Fibroblast of peridontal ligament (primary cell): ENCODE data around the gene ALK.

ENCODE experiments used
- DNase-seq: peaks from one replicate; pipeline ENCODE4 v3.0.0-alpha.2; 2010; ENCODE audit errors: extremely low read depth

Gene ALK

DNA sequence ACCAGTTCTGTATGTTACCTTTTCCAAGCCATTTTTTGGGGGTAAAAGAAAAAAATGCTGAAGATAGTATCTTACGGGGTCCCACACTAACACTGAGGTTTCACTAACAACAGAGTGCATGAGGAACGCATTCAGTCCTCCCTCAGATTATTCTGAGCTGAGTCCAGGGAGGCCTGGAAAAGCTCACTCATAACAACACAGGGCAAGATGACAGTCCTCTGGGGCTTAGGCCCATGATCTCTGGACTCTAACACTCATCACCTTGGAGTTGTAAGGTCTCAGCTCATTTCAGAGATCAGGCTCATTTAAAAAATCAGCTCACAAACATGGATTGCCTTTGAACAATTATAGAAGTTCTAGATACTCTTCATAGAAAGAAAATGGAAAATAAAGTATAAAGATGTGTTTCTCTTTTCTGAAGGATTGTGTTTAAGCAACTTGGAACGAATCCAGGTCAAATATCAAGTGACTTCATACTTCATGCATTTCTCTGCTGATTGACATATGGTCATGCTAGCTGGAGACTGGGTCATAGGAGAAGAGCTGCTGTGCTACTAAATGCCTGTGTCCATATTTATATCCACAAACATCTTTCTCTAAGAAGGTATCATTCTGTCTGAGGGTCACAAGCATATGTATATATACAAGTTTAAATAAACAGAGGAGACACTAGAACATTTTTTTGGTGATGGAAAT is 265.8 kb downstream of the ALK start:
- DNase-seq, result no peak

DNA sequence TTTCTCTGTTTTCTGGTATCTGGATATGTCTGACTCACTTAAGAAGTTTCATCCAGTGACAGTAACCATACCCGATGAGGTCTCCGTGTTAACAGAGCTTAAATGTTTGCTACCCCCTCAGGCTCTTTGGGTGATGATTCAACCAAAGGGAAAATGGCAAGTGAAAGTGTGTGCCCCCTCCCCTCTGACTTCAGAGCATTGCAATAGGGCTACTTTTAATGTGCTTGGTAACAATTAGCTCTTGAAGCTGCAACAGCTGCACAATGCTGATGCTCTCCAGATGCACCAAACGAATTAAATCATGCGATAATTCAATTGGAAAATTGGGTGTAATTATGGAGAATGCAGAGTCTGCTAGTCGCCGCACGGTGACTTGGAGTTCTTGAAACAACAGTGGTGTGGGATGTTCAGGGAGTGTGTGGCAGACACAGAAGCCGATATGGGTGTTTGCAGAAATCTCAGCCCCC is 270.7 kb downstream of the ALK start:
- peak; percentile 8 for DNase-seq

DNA sequence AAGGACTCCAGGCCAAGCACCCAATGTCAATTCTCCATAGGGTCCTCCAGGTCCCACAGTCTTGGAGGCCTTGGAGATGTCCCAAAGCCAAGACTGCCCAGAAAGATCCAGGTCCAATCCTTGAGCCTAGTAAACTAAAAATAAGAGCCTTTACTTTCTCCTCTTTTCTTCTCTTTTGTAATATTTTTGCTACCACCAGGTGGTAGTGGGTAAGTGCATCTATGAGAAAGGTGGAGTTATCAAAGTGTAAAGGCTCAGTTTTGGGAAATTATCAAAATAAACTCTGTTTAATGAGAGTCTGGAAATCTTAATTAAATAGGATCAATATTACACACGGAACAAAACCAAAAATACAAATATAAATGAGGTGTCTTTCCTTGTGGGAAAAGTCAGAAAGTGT is 276.4 kb downstream of the ALK start:
- no peak for DNase-seq

DNA sequence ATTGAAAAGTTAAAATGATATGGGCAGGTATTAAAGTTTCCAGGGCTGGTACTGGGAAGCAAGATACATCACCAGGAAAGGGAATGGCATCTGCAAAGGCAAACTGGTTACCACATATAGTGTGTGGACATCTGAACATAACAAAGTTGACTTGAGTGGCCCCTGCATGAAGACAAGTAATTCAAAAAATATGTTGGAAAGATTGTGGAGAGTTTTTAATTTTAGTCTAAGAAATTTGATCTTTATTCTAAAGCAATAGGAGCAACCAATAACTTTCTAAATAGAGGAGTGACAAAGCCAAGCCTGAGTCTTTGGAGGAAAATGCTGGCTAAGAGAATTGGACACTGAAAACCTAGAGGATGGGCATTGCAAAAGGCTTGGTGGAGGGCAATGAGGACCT is 278.2 kb downstream of the ALK start:
- peak; percentile 11 for DNase-seq

DNA sequence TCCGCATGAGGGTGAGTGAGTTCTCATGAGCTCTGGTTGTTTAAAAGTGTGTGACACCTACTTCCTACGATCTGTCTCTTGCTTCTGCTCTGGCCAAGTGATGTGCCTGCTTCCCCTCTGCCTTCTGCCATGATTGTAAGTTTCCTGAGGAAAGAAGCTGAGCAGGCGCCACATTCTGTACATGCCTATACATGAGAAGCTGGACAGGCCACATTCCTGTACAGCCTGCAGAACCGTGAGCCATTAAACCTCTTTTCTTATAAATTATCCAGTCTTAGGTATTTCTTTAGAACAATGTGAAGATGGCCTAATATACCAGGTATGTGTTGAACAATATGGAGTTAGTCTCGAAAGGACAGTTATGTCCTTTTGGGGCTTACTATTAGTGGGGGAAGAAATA is 281.0 kb downstream of the ALK start:
- no peak for DNase-seq

DNA sequence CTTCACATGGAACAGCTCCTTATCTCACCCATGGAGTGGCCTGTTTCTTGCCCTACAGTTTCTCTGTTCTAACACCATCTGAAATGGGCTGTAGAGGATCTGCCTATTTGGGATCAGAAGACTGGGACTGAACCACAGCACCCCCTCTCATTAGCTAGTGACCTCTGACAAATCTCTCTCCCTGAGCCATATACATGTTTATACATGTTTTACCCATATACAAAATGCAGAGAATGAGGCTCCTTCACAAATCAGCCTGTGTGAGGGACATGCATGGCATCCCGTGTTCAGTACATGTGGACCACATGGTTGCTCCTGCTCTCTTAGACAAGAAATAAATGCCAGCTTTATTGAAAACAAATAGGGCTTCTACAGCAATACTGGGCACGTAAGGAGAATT is 282.7 kb downstream of the ALK start:
- DNase-seq, result no peak

DNA sequence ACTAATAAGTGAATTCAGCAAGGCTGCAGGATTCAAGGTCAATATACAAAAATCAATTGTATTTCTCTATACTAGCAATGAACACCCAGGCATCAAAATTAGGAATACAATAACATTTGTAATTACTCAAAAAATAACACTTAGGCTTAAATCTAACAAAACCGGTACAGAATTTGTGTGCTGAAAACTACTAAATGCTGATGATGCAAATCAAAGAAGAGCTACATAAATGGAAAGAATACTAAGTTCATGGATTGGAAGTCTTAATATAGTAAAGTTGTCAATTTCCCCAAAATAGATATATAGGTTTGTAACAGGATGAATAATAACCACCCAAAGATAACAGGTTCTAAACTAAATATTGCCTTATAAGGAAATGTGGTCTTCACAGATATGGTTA is 286.5 kb downstream of the ALK start:
- DNase-seq, result no peak

DNA sequence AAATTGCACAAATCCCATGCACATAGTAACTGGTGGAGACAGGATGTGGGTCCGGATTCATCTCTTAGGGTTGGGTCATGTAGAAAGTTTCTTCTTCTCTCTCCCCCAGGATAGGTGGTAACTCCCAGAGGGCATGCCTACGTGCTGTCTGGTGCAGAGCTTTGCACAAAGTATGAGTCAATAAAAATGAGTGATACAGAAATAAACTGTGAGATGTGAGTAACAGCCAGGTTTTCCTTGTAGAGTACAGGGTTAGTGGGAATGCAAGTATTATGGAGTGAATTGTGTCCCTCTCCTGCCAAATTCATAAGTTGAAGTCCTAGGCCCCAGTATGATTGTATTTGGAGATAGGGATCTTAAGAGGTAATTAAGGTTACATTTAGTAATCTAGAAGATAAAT is 289.4 kb downstream of the ALK start:
- peak; percentile 20 for DNase-seq

DNA sequence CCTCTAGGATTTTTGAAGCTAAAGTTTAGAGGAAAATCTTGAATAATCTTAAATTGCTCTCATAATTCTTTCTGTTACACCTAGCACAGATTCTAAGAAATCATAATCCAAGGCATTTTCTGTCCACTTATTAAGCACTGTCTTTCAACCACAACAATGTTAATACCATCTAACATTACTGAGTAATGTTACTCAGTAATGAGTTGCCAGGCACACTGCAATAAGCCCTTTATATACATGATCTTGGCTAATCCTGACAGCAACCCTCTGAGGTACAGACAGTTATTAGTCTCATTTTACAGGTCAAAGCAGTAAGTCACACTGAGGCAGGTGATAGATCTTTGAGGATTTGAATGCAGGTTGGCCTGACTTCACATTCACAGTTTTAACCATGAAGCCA is 291.9 kb downstream of the ALK start:
- no peak for DNase-seq

DNA sequence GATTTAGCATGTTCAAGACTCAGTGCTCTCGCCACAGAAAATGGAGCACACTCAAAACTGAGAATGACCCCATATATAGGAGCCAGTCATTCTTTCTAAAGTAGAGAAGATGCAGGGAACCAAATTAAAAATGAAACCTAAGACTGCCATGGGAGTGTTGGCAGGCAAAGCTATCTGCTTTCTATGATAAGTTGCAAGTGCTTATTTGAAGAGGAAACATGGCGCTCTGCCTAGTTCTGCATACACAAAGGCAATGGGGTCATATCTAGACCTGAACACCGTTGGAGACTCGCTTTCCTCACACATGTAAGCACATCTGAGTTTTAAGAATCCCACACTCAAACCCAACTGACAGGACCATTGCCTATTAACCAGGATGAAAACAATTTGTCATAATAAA is 292.5 kb downstream of the ALK start:
- no peak for DNase-seq

DNA sequence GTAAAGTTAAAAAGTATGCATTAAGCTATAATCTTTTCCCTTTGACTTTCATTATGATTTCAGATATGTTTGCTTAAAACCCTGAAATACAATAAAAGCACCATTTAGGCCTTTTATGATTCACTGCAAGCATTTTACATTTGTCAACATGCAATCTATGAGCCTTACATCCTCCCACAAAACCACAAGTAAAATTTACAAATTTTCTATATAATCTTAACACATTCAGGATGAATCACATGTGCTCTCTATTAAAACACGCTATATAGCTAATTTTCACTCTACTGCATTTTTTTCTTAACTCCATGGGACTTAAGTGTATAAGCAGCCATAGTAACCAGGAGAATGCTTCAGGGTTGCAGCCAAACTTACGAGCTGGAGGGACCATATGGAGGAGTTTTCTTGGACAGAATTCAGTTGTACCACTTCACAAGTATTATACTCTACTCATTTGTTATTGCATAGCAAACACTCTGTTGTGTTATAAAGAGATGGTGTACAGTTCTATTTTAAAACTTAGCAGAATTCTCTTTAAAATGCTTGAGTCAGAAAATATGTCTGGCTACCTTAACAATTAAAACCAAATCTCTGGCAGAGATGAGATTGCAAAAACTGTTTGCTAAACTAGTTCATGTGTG is 293.2 kb downstream of the ALK start:
- DNase-seq, result no peak

DNA sequence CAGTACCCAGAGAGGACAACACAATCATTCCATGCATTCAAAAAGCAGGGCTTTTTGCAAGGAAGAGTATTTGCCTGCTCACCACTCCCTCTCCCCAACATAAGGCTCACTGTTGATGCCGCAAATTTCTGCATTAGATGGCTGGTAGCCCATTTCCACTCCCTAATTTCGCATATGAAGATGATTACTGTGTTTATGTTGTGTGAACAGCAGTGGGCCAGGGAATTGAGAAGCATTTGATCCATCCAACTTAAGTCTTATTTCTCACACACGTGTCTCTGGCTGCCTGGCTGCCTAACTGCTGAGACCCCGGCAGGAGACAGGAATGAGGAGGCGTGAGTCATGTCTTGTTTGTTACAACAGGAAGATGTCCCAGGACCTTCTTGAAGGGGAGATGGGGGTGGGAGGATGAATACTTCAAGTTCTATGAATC is 294.1 kb downstream of the ALK start:
- peak; percentile 32 for DNase-seq

DNA sequence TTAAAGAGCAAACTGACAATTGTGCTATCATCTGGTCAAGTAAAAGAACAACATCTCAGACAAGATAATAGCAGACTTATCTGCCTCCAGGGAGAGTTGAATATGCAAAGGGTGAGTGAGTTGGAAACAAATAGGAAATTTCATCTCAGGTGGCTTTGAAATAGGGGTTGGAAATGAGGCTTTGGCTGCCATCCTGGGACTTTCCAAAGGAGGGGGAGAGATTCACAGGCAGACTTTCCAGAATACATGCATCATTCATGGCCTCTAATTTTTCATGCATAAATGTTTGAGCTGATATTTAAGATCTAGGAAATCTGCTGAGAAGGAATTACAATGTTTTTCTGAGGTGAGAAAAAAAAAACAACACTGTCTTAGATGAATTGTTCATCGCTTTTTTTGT is 300.5 kb downstream of the ALK start:
- no peak for DNase-seq

DNA sequence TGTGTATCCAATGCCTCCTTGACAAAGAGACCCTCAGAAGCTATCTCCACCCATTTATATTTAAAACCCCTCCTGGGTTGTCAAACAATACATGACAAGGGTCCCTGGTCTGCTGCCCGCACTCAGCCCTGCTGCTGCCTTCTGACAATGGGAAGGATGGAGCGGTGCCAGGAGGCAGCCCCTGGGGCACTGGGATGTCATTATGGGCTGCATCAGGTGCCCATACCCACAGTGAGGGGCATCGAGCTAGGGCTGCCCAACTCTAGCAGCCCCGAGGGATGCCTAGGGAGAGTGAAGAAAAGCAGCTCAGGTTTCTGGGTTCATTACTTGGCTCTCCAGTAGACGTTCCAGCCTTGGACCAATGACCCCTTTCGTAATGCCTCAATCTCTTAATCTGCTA is 301.7 kb downstream of the ALK start:
- no peak for DNase-seq

DNA sequence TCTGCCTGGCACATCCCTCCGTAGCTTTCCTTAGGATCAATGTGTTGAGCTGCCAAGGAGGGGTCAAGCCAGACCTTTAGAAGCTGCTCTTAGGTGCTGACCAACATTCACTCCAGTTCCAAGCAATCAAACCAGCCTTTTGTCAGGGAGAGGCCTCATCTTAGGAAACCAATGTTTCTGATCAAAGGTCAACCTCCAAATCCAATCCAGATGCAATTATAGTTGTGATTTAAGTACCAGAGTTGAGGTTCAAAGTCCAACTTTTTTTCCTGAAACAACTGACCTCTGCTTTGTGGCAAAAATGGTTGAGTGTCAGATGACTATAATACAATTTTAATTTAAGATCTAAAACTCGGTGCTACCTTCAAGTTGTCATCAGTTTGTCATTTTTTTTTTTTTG is 303.4 kb downstream of the ALK start:
- DNase-seq, result no peak

DNA sequence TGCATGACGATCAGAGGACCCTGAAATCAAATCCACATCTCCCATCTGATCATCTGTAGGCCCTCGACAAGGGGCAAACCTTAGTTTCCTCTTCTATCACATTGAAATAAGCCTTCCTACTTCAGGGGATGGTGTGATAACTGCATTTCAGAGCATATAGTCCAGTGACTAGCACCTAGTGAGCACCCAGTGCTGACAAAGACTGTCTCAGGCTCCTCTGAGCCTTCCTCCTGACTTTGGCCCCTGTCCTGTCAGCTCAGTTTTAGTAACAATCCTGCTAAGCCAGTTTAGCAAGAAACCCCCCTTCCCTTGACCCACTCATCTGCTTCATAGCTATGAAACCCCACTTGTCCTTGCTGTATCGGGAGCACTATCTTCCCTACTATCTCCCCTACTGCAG is 304.0 kb downstream of the ALK start:
- DNase-seq, result no peak

DNA sequence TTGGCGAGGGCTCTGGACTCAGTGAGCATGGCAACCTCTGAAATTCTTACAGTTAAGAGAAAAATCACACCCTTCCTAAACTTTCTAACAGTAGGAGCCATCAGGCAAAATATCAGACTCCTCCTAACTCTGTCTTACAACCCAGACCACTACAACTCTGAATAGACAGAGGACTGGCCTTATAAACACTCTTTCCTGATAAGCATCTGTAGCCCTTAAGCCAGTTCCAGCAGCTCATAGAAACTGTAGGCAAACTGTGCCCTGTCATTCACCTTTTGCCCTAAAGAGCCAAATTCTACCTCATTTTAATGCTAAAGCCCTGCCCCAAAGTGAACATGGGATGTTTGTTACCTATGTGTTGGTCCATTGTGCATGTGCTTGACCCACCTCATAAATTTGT is 304.8 kb downstream of the ALK start:
- DNase-seq, result no peak

DNA sequence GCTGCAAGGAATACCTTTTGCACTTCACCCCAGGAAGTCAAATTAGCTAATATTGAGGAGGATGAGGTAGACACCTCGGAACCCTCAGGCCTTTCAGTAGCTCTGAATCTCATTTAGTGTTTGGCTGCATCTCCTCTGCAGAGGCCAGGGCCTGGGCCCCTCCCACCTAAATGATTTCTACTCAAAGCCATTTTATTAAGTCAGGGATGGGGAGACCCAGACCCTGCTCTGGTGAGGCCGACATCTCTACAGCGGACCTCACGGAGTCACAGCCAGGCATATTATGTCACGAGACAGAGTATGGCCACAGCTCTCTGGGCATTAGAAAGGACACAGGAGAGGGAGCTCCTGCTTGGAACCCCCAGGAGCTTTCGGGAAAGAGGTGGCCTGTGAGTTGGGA is 305.5 kb downstream of the ALK start:
- no peak for DNase-seq

DNA sequence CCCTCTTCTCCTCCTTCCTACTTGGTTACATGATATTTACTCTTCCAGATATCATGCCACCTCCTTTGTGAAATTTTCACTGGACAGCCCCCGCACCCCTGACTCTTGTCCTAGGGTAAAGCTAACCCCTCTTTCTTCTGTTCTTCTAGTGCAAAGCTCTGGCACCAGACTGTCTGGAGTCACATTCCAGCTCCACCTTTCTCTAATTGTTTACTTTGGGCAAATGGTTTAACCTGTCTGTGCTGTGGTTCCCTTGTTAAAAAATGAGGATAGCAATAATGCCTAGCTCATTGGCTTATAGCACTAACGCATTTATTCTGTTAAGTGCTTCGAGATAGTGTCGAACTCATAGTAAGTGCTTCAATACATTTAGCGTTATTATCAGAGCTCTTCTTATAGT is 306.2 kb downstream of the ALK start:
- DNase-seq, result no peak

DNA sequence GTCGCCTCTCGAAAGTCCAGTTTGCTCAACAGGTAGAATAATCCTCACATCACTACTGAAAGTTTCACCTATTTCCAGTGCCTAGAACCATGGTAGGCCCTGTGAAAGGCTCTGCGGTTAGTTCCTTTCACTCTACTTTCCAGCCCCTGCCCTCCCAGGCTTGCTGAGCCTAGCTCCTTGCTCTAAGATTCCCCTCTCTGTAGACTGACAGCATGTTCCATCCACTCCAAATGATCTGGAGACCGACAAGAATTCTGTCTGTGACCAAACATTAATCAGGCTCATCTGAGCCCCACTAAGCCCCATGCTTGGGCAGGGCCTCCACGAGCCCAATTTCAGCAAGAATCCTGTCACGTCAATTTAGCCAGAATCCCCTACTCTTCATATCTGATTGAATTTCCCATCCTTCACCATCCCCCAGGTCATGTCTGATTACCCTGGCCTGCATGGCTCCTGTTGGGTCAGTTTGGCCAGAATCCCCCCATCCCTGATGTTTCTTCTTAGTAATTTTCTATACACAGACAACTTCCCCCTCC is 307.0 kb downstream of the ALK start:
- DNase-seq, result no peak

DNA sequence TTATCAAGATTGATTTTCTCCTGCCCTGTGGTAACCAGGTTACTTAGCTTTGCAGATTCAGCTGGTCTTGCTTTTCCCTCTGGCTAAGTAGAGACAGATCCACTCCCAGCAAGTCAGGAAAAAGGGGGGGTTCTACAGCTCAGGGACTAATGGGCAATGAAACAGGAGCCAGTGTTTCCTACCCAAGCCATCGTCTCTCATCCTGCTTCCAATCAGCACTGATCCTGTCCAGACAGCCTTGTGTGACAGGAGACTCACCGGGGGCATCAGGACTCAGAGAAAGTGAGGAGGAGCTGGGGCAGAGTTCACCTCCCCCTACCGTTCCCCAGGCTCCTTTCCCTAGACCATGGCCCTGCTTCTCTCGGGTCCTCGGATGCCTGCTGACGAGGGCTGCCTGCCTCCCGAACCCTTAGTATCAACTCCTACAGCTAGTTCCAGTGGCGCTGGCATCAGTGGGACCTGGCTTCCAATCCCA is 307.6 kb downstream of the ALK start:
- DNase-seq, result no peak

DNA sequence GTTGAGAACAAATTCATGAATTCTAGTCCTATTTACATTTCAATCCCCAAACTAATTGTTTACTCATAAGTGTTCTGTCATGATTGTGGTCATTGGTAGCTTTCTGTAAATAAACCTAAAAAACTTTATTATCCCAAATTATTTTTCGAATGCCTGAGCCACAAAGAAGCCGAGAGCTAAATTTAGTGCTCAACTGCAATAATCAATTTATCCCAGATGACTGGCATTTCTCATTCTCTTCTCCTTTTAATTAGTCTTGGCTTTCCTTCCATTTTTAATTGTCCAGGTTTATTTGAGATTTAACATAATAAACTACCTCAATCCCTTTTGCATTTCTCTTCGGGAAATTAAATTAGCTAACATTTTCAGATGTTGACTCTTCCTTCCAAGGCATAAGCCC is 308.3 kb downstream of the ALK start:
- no peak for DNase-seq

DNA sequence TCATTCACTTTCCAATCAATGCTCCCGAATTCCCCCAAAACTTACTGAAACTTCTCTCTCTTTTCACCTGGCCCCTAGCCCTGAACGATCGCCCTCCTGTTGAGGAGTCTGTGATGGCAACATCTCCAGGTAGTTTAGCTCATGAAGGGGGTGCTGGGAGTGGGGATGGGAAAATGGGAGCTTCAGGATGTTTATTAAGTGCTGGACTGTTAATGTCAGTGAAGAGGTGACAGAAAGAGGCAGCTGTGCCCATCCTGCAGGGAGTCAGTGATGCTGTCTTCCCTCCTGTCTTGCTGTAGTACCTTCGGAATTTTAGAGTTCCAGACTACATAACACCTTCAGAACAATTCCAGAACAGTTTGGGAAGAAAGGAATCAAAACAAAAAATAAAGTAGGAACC is 308.8 kb downstream of the ALK start:
- no peak for DNase-seq
